ENCODE results near the gene DDHD1. TPM values are rescaled to one million over a fixed set of nuclear protein-coding genes. Genes with fewer than 3 reads are reported as not detected.

Gene DDHD1
- total RNA-seq, 1 donor, result 89.9 TPM

GRCh38 chr14:53016919-53017318 lies 136.2 kb downstream of the DDHD1 start:
- H3K4me3 ChIP-seq (ENCODE audit: low read length), result no peak overlapping the region
- no peaks in the 10 kb centered on the region for H3K9me3 ChIP-seq (ENCODE audit: low read depth, low read length)
- no peaks in the 10 kb centered on the region for H3K4me1 ChIP-seq (ENCODE audit: insufficient read depth, low read length)
- no peaks in the 10 kb centered on the region for H3K27me3 ChIP-seq (ENCODE audit: insufficient read depth, low read length)

GRCh38 chr14:53016491-53016890 lies 136.6 kb downstream of the DDHD1 start:
- no peaks in the 10 kb centered on the region for H3K4me1 ChIP-seq (ENCODE audit: insufficient read depth, low read length)
- H3K4me3 ChIP-seq (ENCODE audit: low read length), result no peak overlapping the region
- no peaks in the 10 kb centered on the region for H3K27me3 ChIP-seq (ENCODE audit: insufficient read depth, low read length)
- H3K9me3 ChIP-seq (ENCODE audit: low read depth, low read length), result no peaks in the 10 kb centered on the region

GRCh38 chr14:53011053-53011462 lies 142.1 kb downstream of the DDHD1 start:
- Histone ChIP-seq H3K4me3 (ENCODE audit: low read length) (no peak overlapping the region), H3K4me1 (ENCODE audit: insufficient read depth, low read length) (no peaks in the 10 kb centered on the region), H3K9me3 (ENCODE audit: low read depth, low read length) (no peaks in the 10 kb centered on the region), H3K27me3 (ENCODE audit: insufficient read depth, low read length) (no peaks in the 10 kb centered on the region)

GRCh38 chr14:53010193-53011040 lies 142.7 kb downstream of the DDHD1 start:
- Histone ChIP-seq H3K4me3 (ENCODE audit: low read length) (no peak overlapping the region), H3K9me3 (ENCODE audit: low read depth, low read length) (no peaks in the 10 kb centered on the region), H3K27me3 (ENCODE audit: insufficient read depth, low read length) (no peaks in the 10 kb centered on the region), H3K4me1 (ENCODE audit: insufficient read depth, low read length) (no peaks in the 10 kb centered on the region)

- H3K4me1 ChIP-seq (ENCODE audit: insufficient read depth, low read length), result no peaks in the 10 kb centered on the region
- no peak overlapping the region for H3K4me3 ChIP-seq (ENCODE audit: low read length)
- H3K27me3 ChIP-seq (ENCODE audit: insufficient read depth, low read length), result no peaks in the 10 kb centered on the region
- H3K9me3 ChIP-seq (ENCODE audit: low read depth, low read length), result no peaks in the 10 kb centered on the region
Measured at GRCh38 chr14:53006931-53007562, 146.1 kb downstream of the DDHD1 start.

GRCh38 chr14:53004976-53005375 lies 148.1 kb downstream of the DDHD1 start:
- Histone ChIP-seq H3K4me1 (ENCODE audit: insufficient read depth, low read length) (no peaks in the 10 kb centered on the region), H3K4me3 (ENCODE audit: low read length) (no peak overlapping the region), H3K27me3 (ENCODE audit: insufficient read depth, low read length) (no peaks in the 10 kb centered on the region), H3K9me3 (ENCODE audit: low read depth, low read length) (no peaks in the 10 kb centered on the region)

- Histone ChIP-seq H3K9me3 (ENCODE audit: low read depth, low read length) (no peaks in the 10 kb centered on the region), H3K4me1 (ENCODE audit: insufficient read depth, low read length) (no peaks in the 10 kb centered on the region), H3K4me3 (ENCODE audit: low read length) (no peak overlapping the region), H3K27me3 (ENCODE audit: insufficient read depth, low read length) (no peaks in the 10 kb centered on the region)
Measured at GRCh38 chr14:53003776-53004175, 149.3 kb downstream of the DDHD1 start.

GRCh38 chr14:53002576-53002975 lies 150.5 kb downstream of the DDHD1 start:
- H3K27me3 ChIP-seq (ENCODE audit: insufficient read depth, low read length), result no peaks in the 10 kb centered on the region
- H3K4me3 ChIP-seq (ENCODE audit: low read length), result no peak overlapping the region
- H3K4me1 ChIP-seq (ENCODE audit: insufficient read depth, low read length), result no peaks in the 10 kb centered on the region
- no peaks in the 10 kb centered on the region for H3K9me3 ChIP-seq (ENCODE audit: low read depth, low read length)

- Histone ChIP-seq H3K4me3 (ENCODE audit: low read length) (no peak overlapping the region), H3K27me3 (ENCODE audit: insufficient read depth, low read length) (no peaks in the 10 kb centered on the region), H3K9me3 (ENCODE audit: low read depth, low read length) (no peaks in the 10 kb centered on the region), H3K4me1 (ENCODE audit: insufficient read depth, low read length) (no peaks in the 10 kb centered on the region)
Measured at GRCh38 chr14:53001787-53002378, 151.2 kb downstream of the DDHD1 start.

- Histone ChIP-seq H3K4me3 (ENCODE audit: low read length) (no peak overlapping the region), H3K27me3 (ENCODE audit: insufficient read depth, low read length) (no peaks in the 10 kb centered on the region), H3K9me3 (ENCODE audit: low read depth, low read length) (no peaks in the 10 kb centered on the region), H3K4me1 (ENCODE audit: insufficient read depth, low read length) (no peaks in the 10 kb centered on the region)
Measured at GRCh38 chr14:52998376-52999015, 154.6 kb downstream of the DDHD1 start.

GRCh38 chr14:52996493-52996892 lies 156.6 kb downstream of the DDHD1 start:
- Histone ChIP-seq H3K27me3 (ENCODE audit: insufficient read depth, low read length) (no peaks in the 10 kb centered on the region), H3K9me3 (ENCODE audit: low read depth, low read length) (no peaks in the 10 kb centered on the region), H3K4me1 (ENCODE audit: insufficient read depth, low read length) (no peaks in the 10 kb centered on the region), H3K4me3 (ENCODE audit: low read length) (no peak overlapping the region)

- Histone ChIP-seq H3K27me3 (ENCODE audit: insufficient read depth, low read length) (no peaks in the 10 kb centered on the region), H3K9me3 (ENCODE audit: low read depth, low read length) (no peaks in the 10 kb centered on the region), H3K4me3 (ENCODE audit: low read length) (no peak overlapping the region), H3K4me1 (ENCODE audit: insufficient read depth, low read length) (no peaks in the 10 kb centered on the region)
Measured at GRCh38 chr14:52995998-52996397, 157.1 kb downstream of the DDHD1 start.

GRCh38 chr14:52992236-52992870 lies 160.8 kb downstream of the DDHD1 start:
- H3K9me3 ChIP-seq (ENCODE audit: low read depth, low read length), result no peaks in the 10 kb centered on the region
- H3K4me3 ChIP-seq (ENCODE audit: low read length), result no peak overlapping the region
- H3K4me1 ChIP-seq (ENCODE audit: insufficient read depth, low read length), result no peaks in the 10 kb centered on the region
- no peaks in the 10 kb centered on the region for H3K27me3 ChIP-seq (ENCODE audit: insufficient read depth, low read length)

GRCh38 chr14:52988139-52988538 lies 165.0 kb downstream of the DDHD1 start:
- Histone ChIP-seq H3K27me3 (ENCODE audit: insufficient read depth, low read length) (no peaks in the 10 kb centered on the region), H3K9me3 (ENCODE audit: low read depth, low read length) (no peaks in the 10 kb centered on the region), H3K4me3 (ENCODE audit: low read length) (no peak overlapping the region), H3K4me1 (ENCODE audit: insufficient read depth, low read length) (no peaks in the 10 kb centered on the region)

GRCh38 chr14:52987514-52987913 lies 165.6 kb downstream of the DDHD1 start:
- no peaks in the 10 kb centered on the region for H3K27me3 ChIP-seq (ENCODE audit: insufficient read depth, low read length)
- H3K9me3 ChIP-seq (ENCODE audit: low read depth, low read length), result no peaks in the 10 kb centered on the region
- no peak overlapping the region for H3K4me3 ChIP-seq (ENCODE audit: low read length)
- H3K4me1 ChIP-seq (ENCODE audit: insufficient read depth, low read length), result no peaks in the 10 kb centered on the region

All from mononuclear cell (primary cell).